ENCODE measurements around the gene ARHGAP6.

DNA sequence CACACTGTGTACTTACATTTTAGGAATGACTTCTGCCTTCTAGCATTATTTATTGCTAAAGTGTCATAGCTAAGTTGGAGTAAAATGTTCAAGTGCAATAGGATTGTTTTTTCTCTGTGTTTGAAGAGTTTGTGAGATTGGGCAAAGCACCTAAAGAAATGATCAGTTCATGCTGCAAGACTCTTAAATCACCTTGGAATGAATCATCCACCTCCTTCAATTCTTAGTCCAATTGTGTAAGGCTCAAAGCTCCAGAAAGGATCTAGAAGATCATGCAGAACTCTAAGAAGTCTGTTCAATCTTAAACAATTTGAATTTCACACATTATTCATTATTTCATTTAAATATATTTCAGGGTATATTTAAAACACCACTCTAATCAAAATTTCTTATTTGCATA lies 235.4 kb downstream of the ARHGAP6 start:
- TF ChIP-seq, protein P1, sequence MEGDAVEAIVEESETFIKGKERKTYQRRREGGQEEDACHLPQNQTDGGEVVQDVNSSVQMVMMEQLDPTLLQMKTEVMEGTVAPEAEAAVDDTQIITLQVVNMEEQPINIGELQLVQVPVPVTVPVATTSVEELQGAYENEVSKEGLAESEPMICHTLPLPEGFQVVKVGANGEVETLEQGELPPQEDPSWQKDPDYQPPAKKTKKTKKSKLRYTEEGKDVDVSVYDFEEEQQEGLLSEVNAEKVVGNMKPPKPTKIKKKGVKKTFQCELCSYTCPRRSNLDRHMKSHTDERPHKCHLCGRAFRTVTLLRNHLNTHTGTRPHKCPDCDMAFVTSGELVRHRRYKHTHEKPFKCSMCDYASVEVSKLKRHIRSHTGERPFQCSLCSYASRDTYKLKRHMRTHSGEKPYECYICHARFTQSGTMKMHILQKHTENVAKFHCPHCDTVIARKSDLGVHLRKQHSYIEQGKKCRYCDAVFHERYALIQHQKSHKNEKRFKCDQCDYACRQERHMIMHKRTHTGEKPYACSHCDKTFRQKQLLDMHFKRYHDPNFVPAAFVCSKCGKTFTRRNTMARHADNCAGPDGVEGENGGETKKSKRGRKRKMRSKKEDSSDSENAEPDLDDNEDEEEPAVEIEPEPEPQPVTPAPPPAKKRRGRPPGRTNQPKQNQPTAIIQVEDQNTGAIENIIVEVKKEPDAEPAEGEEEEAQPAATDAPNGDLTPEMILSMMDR (conservative IDR thresholded peaks at IDR 0.05 in 1 of 2, IDR thresholded peaks at IDR 0.05 in 1 of 2; ENCODE audit: extremely low read depth in 1 of 2, insufficient read depth in 1 of 2, low read depth in 1 of 2, low read length in 2 of 2): no peak
- TF ChIP-seq EZH2 (IDR thresholded peaks at IDR 0.05; ENCODE audit: borderline replicate concordance, low read length): no peak

Measured in mammary epithelial cell (primary cell).